Stimulated activated CD4-positive, alpha-beta T cell treated with anti-CD3 and anti-CD28 coated beads, Interleukin-12 subunit alpha, Interleukin-12 subunit beta, amount 100 ng/mL, for 24 hours (primary cell): Measurements from ENCODE around the gene CELF2.

Source experiments
- DNase-seq, 2 experiments: peaks; one replicate each; pipeline ENCODE4 v3.0.0-alpha.2; 2020; ENCODE audit warnings: low read depth in 2 of 2

CELF2 gene

GRCh38 chr10:11023009-11023953 lies 5.6 kb downstream of the CELF2 start:
- DNase-seq = no peak

DNA sequence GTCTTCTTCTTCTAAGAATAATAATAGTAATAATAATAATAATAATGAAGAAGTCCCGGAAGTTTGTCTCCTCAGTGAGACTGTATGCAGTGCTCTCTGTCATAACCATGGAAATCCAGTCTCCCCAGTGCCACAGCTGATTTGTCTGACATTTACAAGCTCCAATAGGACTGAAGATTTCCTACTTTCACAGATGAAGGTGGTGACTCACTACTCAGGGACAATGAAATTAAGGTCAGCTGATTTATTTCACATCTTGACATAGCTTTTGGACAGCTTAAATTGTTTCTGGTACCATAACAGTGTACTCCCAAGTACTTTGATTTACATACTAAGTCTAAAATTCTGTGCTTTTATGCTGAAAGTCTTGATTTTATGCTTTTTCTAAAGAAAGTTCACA lies 6.9 kb downstream of the CELF2 start:
- no peak for DNase-seq

DNA sequence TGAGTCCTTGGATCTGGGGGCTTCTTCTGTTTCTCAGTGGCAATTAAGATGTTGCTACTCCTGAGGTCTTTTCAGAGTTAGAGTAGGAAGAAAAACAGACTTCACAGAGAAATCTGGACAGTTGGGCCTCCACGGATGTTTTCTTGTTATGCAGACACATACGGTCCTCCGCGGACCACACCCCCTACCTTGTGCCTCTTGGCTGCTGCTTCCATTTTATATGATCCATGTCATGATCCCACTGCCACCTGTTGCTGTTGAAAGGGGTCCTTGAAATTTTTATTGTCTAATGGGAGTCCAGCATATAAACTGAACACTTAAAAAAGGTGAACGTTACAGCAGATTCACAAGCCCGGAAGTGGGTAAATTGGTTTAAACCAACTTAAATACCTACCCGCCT lies 8.3 kb downstream of the CELF2 start:
- no peak for DNase-seq

DNA sequence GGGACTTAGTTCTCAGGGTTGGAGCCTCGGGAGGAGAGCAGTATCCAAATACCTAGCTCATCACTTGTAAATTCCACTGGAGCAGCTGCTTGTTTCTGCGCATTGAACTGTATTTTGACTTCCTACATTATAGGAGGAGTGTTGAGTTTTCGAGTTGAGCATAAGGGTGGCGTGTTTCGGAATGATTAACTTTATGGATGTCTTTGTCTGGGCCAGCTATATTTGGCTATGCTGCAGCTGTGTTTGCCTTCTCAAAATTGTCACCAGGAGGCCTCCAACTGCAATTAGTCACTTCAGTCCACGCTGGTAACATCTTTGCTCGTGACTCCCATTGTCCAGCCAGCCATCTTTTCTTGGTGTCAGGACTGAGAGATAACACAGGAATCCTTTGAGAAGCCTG lies 9.1 kb downstream of the CELF2 start:
- no peak for DNase-seq

DNA sequence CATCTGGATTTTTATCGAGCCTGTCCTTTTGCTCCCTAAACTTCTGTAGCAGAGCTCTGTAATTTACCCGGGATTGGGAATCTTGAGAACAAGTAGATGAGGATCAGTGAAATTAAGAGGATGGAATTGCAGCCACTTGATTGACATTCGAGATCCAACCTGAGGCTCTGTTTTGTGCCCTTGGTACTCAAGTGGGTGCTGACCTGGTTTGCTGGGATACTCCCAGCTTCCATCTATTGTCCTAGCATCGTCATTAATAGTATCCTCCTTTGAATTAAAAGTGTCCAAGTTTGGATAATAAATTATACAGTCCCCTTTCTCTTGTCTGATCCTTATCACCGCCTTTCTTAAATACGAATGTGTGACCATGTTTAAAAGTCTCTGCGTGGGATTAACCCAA lies 17.1 kb downstream of the CELF2 start:
- no peak for DNase-seq

DNA sequence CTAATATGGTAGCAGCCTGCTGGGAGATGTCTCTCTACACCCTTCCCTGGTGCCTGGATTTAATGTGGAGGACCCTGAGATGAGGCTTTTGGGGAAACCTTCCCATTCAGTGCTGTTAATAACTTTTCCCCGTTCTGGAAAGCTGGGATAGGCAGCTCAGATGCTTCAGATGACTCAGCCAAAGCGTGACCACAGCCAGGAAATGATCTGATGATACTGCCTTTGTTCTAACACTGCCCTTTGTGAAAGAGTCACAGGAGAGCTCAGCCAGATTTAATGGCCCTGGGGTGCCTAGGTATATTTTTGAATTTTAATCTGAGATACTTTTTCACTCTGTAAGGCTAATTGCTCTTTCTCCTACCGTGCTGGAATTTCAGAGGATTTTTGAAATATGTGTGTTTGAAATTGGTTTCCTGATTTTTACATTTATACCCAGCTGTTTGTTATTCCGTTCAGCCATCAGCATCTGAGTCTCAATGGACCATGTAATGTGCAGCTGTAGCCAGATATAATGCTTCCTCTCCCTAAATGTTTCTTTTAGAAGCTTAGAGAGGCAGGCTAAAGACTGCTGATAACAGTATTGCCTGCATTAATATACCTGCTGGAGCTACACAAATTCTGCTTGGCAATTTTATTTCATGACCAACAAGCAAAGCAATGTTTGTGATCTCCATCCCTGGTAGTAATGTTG lies 17.8 kb downstream of the CELF2 start:
- DNase-seq = no peak

GRCh38 chr10:11036424-11037011 lies 18.8 kb downstream of the CELF2 start:
- no peak for DNase-seq

DNA sequence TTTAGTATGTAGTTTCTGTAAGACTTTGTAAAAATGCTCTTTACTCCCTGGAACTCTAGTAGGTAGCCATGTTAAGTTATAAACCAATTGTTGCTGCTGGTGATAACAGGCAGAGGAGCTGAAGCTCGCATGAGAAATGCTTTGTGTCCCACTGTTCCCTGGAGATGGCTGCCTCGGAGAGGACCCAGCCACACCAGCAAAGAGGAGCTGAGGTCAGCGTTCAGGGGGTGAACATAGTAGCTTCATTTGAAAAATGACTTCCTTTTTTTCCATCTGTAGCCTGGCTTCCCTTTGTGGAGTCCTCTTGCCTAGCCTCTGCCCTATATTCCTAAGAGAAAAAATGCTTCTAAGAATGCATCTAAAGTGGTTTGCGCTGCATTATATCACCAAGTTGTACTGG lies 20.3 kb downstream of the CELF2 start:
- no peak for DNase-seq

DNA sequence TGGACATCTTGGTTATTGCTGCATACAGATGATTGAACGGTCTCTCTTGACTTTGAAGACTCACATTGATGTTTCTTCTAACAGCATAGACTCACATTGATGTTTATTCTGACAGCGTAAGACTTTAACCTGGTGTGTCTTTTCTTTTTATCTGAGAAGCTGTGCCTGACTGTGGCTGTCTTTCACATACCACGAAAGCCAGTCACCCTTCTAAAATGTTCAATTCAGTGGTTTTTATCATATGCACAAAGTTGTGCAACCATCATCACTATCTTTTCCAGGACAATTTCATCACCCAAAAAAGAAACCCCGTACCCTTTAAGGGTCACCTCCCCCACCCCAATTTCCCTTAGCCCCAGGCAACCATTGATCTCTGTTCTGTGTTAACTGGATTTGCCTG lies 24.7 kb downstream of the CELF2 start:
- no peak for DNase-seq

- no peak for DNase-seq
Measured at GRCh38 chr10:11043039-11043438, 25.4 kb downstream of the CELF2 start.

- no peak for DNase-seq
Measured at GRCh38 chr10:11043446-11044127, 25.9 kb downstream of the CELF2 start.

GRCh38 chr10:11045487-11045886 lies 27.8 kb downstream of the CELF2 start:
- no peak for DNase-seq

GRCh38 chr10:11045995-11046775 lies 28.5 kb downstream of the CELF2 start:
- no peak for DNase-seq

GRCh38 chr10:11046776-11047160 lies 29.1 kb downstream of the CELF2 start:
- no peak for DNase-seq

DNA sequence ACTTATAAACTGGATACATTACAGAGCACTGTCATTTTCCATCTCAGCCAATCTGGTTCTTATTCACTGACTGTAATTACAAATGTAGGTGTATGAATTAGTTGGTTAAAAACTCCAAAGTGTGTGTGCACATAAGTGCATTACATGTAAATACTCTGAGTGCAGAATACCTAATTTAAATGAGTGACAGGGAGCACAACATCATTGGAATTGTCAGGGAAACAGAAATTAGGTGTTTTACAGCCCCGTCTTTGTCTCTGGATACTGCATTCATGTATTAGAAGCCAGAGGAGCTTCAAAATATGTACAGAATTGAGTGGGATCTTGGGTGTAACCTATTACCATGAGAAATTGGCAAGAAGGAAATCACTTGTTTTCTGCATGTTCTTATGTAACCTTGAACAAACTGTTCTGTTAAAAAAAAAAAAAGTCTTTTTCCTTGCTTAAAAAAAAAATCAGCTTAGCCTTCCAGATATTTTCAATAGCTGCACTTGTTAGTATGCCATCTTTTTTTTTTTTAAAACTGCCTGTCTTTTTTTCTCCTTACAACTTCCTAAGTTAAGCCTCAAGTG lies 31.1 kb downstream of the CELF2 start:
- no peak for DNase-seq

DNA sequence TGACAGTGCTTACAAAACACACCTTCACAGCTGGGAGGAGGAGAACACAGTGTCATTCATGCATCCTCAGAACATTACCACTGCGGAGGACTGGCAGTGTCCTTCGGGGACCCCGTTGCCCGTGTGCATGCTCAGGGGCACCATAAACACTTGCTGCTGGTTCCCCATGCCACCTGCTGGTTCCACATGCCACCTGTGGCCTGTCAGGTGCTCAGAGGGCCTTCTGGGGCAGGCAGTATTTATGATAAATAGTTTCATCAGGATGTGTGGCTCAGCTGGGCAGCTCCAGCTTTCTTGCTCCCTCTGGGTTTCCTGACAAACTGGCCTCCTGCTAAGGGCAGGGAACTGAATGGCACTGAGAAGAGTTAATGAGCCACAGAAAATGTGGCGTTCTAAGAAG lies 32.1 kb downstream of the CELF2 start:
- DNase-seq = no peak

DNA sequence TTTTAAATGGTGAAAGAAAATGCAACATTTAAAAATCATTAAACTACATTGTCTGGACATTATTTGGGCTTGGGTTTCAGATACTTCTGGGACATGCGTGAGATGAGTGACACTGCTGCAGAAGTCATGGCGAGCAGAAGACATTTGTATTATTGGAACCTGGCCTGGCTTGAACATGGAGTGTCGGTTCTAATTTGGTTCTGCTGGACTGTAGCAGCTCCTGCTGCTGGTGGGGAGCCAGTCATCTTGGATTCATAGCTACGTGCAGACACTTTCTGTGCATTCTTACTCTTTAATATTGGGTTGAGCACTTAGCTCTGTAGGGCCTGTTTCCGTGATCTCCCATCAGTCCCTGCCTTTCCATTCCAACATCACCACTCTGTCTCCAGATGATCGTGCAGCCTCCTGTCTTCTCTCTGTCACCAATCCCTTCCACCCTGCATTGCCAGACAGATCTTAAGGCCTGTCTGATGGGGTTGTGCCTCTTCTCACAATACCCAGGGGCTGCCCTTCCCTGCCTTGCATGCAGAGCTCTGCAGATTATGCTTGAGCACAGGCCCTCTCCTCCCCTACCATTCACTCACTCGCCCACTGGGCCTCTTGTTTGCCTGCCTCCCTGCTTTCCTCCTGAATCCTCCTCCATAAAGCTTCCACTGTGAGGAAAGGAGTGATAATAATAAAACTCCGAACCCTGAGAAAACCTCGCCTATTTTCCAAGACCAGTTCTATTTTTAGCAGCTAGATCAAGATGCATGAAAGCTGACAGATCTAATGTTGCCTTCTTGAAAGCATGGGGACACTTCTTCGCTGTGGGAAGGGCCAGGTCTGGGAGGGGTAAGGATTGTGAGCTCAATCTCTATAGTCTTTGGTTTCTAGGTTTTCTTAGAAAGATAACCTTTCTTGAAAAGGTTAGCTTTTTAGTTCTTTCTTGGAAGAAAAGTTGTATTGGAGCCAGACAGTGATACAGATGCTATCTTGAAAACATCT lies 32.9 kb downstream of the CELF2 start:
- DNase-seq = no peak

DNA sequence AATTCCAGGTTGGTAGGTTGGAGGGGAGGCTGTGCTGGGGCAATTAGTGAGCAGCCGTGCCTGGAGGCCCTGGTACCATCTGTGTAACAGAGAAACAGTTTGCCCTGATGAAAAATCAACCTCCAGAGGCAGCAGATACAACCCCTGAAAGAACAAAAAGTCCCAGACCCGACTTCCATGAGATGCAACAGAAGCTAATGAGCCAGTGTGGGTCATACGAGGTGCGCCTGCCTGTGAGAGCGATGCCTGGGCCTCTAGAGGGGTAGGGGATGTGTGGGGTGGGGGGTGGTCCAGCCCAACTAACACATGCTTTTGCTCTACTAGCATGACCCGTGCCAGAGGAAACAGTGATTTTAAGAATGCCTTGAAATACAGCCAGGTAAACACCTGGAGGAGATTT lies 39.3 kb downstream of the CELF2 start:
- DNase-seq = no peak

DNA sequence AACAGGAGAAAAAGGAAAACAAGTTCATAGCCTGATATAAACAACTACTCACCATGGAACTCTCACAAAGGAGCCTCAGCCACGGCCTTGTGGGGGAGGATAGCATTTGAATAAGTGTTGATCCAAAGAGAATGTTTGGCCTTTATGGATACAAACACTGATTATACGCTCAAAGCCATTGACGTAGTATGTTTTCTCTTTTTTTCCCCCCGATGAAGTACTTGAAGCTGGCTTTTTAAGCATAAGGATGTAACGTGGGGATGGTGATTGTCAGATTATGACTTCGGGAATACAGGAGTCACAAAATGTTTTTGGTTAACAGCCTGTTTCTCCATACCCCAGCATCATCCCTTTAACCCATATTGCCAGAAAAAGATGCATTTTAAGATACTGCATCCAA lies 39.8 kb downstream of the CELF2 start:
- DNase-seq = no peak

DNA sequence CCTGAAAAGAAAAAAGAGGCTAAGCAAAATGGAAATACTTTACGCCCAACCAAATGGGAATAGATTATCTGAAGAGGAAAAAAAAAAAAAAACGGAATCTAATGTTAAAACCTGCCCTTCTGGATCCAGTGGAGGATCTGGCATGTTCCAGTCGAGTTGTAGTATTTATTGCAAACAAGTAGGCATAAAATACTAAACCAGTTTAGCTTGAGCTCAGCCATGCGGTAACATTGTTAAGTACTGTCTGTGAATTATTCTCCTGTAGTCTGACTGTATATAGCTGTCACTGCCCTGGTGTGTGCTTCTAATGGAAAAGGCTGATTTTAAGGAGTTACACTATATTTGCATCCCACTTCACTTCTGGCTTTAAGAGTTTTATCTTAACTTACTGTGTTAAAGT lies 40.3 kb downstream of the CELF2 start:
- DNase-seq = no peak
